Fibroblast of lung (primary cell): Measurements from ENCODE around the gene TSPOAP1. TPM values are rescaled to one million over a fixed set of nuclear protein-coding genes. Genes with fewer than 3 reads are reported as not detected.

Source experiments
- DNase-seq, 2 donors: peaks; one replicate each; pipeline versions ENCODE4 v3.0.0 to v3.0.0-alpha.2; 2010; ENCODE audit warnings: low read depth in 2 of 2
- H2AFZ ChIP-seq: 2 replicates; pipeline ENCODE4 v1.5.1; 2012; ENCODE audit warnings: low read length, control low read depth, inconsistent platforms
- H3K27ac ChIP-seq: 2 replicates; pipeline ENCODE4 v1.5.1; 2011; ENCODE audit warnings: low read length, control low read depth; ENCODE audit not compliant: insufficient read depth
- H3K27me3 ChIP-seq: 2 replicates; pipeline ENCODE4 v1.5.1; 2011; ENCODE audit warnings: mild to moderate bottlenecking, low read length; ENCODE audit not compliant: control insufficient read depth, insufficient read depth
- H3K36me3 ChIP-seq: 2 replicates; pipeline ENCODE4 v1.5.1; 2011; ENCODE audit warnings: low read length; ENCODE audit not compliant: control insufficient read depth, insufficient read depth
- H3K4me1 ChIP-seq: 2 replicates; pipeline ENCODE4 v1.5.1; 2011; ENCODE audit warnings: low read length; ENCODE audit not compliant: control insufficient read depth, insufficient read depth; ENCODE audit errors: extremely low read depth
- H3K4me2 ChIP-seq: 2 replicates; pipeline ENCODE4 v1.5.1; 2011; ENCODE audit warnings: low read length, control low read depth; ENCODE audit not compliant: insufficient read depth; ENCODE audit errors: extremely low read depth
- H3K4me3 ChIP-seq, 4 experiments: fragments of 200-600 bp in 1 of 4; sonication (generic) in 1 of 4; replicated peaks in 1 of 4; 2 replicates each; pipeline ENCODE4 v1.5.1; 2011 to 2016; ENCODE audit warnings: low read length in 4 of 4, low read depth in 3 of 4, mild to moderate bottlenecking in 3 of 4, control low read depth in 2 of 4, inconsistent platforms in 1 of 4, mixed read lengths in 1 of 4; ENCODE audit not compliant: insufficient read depth in 1 of 4; ENCODE audit errors: control extremely low read depth in 1 of 4
- H3K79me2 ChIP-seq: 2 replicates; pipeline ENCODE4 v1.5.1; 2012; ENCODE audit warnings: mild to moderate bottlenecking, low read length, inconsistent platforms; ENCODE audit not compliant: control insufficient read depth, insufficient read depth
- H3K9ac ChIP-seq: 2 replicates; pipeline ENCODE4 v1.5.1; 2011; ENCODE audit warnings: mild to moderate bottlenecking, low read length, control low read depth; ENCODE audit not compliant: insufficient read depth
- H3K9me3 ChIP-seq: 2 replicates; pipeline ENCODE4 v1.5.1; 2012; ENCODE audit warnings: low read depth, low read length; ENCODE audit not compliant: control insufficient read depth, insufficient read depth
- H4K20me1 ChIP-seq: 2 replicates; pipeline ENCODE4 v1.5.1; 2011; ENCODE audit warnings: low read length; ENCODE audit not compliant: control insufficient read depth, insufficient read depth; ENCODE audit errors: extremely low read depth
- CTCF ChIP-seq, 2 donors: IDR thresholded peaks in 1 of 2; conservative IDR thresholded peaks in 1 of 2; 1 replicate in 1 of 2; 2 replicates in 1 of 2; pipeline ENCODE4 v1.5.1; 2011 to 2012; ENCODE audit warnings: low read length in 2 of 2, control low read depth in 1 of 2, inconsistent platforms in 1 of 2, low read depth in 1 of 2, mild to moderate bottlenecking in 1 of 2
- EZH2 ChIP-seq: IDR thresholded peaks from 2 replicates; pipeline ENCODE4 v1.5.1; 2012; ENCODE audit warnings: low read length, control low read depth, mild to moderate bottlenecking; ENCODE audit errors: missing control alignments
- polyA plus RNA-seq, 2 donors: library from polyadenylated mRNA; depleted of rRNA in 1 of 2; stranded (reverse) in 1 of 2; unstranded in 1 of 2; fragments of >200 nt; gene quantifications; 2 replicates each; pipeline ENCODE4 v1.2.1, GENCODE V29; 2011 to 2012; ENCODE audit warnings: missing spikeins in 1 of 2
- total RNA-seq: library from RNA; depleted of rRNA; stranded (reverse); fragments of >200 nt; gene quantifications from 2 replicates; pipeline ENCODE4 v1.2.1, GENCODE V29; 2014

Gene TSPOAP1
- total and polyA plus RNA-seq, 2 donors (not counting 1 experiment from before 2014, with no cell fraction given): 0.23 to 4.0 TPM

- Histone ChIP-seq H3K27me3 (peaks cover 2% of the 10 kb centered on the region), H3K9me3 (no peaks in the 10 kb centered on the region), H4K20me1 (no peaks in the 10 kb centered on the region), H3K9ac (no peak overlapping the region), H3K79me2 (no peaks in the 10 kb centered on the region), H2AFZ (no peak overlapping the region), H3K27ac (no peak overlapping the region), H3K4me3 (no peak overlapping the region), H3K36me3 (no peaks in the 10 kb centered on the region), H3K4me1 (no peaks in the 10 kb centered on the region), H3K4me2 (no peak overlapping the region)
- TF ChIP-seq EZH2 (no peak), CTCF (conservative IDR thresholded peaks at IDR 0.05 in 1 of 2, IDR thresholded peaks at IDR 0.05 in 1 of 2; ENCODE audit: low read depth in 1 of 2, low read length in 2 of 2) (no peak)
- DNase-seq: no peak
Measured at GRCh38 chr17:58363457-58364185, 35.0 kb upstream of the TSPOAP1 start.

GRCh38 chr17:58362368-58363014, 33.9 kb upstream of the TSPOAP1 start:
- Histone ChIP-seq H3K9me3 (no peaks in the 10 kb centered on the region), H4K20me1 (no peaks in the 10 kb centered on the region), H3K9ac (no peak overlapping the region), H3K27ac (no peak overlapping the region), H3K4me3 (no peak overlapping the region), H3K4me2 (no peak overlapping the region), H2AFZ (no peak overlapping the region), H3K79me2 (no peaks in the 10 kb centered on the region), H3K4me1 (no peaks in the 10 kb centered on the region), H3K36me3 (no peaks in the 10 kb centered on the region), H3K27me3 (peaks cover 2% of the 10 kb centered on the region)
- TF ChIP-seq EZH2 (no peak), CTCF (conservative IDR thresholded peaks at IDR 0.05 in 1 of 2, IDR thresholded peaks at IDR 0.05 in 1 of 2; ENCODE audit: low read depth in 1 of 2, low read length in 2 of 2) (no peak)
- DNase-seq: no peak

- H3K79me2 ChIP-seq: no peaks in the 10 kb centered on the region
- H3K36me3 ChIP-seq: no peaks in the 10 kb centered on the region
- TF ChIP-seq CTCF (conservative IDR thresholded peaks at IDR 0.05 in 1 of 2, IDR thresholded peaks at IDR 0.05 in 1 of 2; ENCODE audit: low read depth in 1 of 2, low read length in 2 of 2): no peak
- no peak for TF ChIP-seq EZH2
- H3K27ac ChIP-seq: no peak overlapping the region
- no peak overlapping the region for H3K4me2 ChIP-seq
- DNase-seq: no peak
- no peaks in the 10 kb centered on the region for H4K20me1 ChIP-seq
- H3K4me3 ChIP-seq: no peak overlapping the region
- no peaks in the 10 kb centered on the region for H3K4me1 ChIP-seq
- H3K9ac ChIP-seq: no peak overlapping the region
- no peak overlapping the region for H2AFZ ChIP-seq
- no peaks in the 10 kb centered on the region for H3K9me3 ChIP-seq
- H3K27me3 ChIP-seq: peaks cover 2% of the 10 kb centered on the region
Measured at GRCh38 chr17:58360296-58361063, 31.9 kb upstream of the TSPOAP1 start.
